Peyer's patch (tissue), 4 donors: Measurements from ENCODE around the gene FNDC5. TPM values are rescaled to one million over a fixed set of nuclear protein-coding genes. Genes with fewer than 3 reads are reported as not detected.
A peak's percentile ranks its signal among the peaks of the same experiment; 100 is the strongest.
"Not testable (repeated sequence)": the region's sequence is repeated elsewhere in the genome, so short reads cannot be mapped to it uniquely, and the experiment has no call there.

Experiments used
- DNase-seq, 3 donors: peaks; one replicate each; pipeline ENCODE4 v3.0.0-alpha.2; 2017 to 2019
- H3K27ac ChIP-seq, 4 donors: fragments of 200-600 bp; sonication (generic); one replicate each; pipeline ENCODE4 v1.5.1; 2016 to 2019
- H3K27me3 ChIP-seq, 2 donors: fragments of 200-600 bp; sonication (generic); one replicate each; pipeline ENCODE4 v1.5.1; 2019
- H3K36me3 ChIP-seq, 3 donors: fragments of 200-600 bp; sonication (generic); one replicate each; pipeline ENCODE4 v1.5.1; 2016 to 2019
- H3K4me1 ChIP-seq, 4 donors: fragments of 200-600 bp; sonication (generic); one replicate each; pipeline ENCODE4 v1.5.1; 2016 to 2019
- H3K4me3 ChIP-seq, 4 donors: fragments of 200-600 bp; sonication (generic); 1 replicate in 3 of 4; 2 replicates in 1 of 4; pipeline ENCODE4 v1.5.1; 2016 to 2019; ENCODE audit warnings: mild to moderate bottlenecking in 1 of 4
- H3K9me3 ChIP-seq, 4 donors: fragments of 200-600 bp; sonication (generic); one replicate each; pipeline ENCODE4 v1.5.1; 2016 to 2019; ENCODE audit warnings: mild to moderate bottlenecking in 1 of 4
- POLR2A ChIP-seq, 2 donors: fragments of 450-650 bp; IDR thresholded peaks; one replicate each; pipeline ENCODE4 v1.5.1; 2017; ENCODE audit warnings: antibody characterized with exemption in 2 of 2, mild to moderate bottlenecking in 2 of 2, moderate library complexity in 2 of 2
- total RNA-seq, 4 donors: library from RNA; depleted of rRNA; stranded (reverse); fragments of >200 nt; gene quantifications; one replicate each; pipeline ENCODE4 v1.1.0, GENCODE V29; 2016
- TF ChIP-seq, protein P1 (sequence below), 6 experiments: fragments of 450-650 bp in 4 of 6; fragments of 200-600 bp in 2 of 6; sonication (generic) in 1 of 6; IDR thresholded peaks; one replicate each; pipeline ENCODE4 v1.5.1; 2017 to 2019; ENCODE audit warnings: antibody characterized with exemption in 6 of 6, mild to moderate bottlenecking in 3 of 6, moderate library complexity in 1 of 6

FNDC5 gene
- total RNA-seq, 4 donors from 2014 or later, result 1.8 TPM; not detected in 3

GRCh38 chr1:32910319-32910718 is 39.6 kb upstream of the FNDC5 start:
- DNase-seq, result no peak
- Histone ChIP-seq H3K4me3 (no peak overlapping the region), H3K27ac (no peak overlapping the region), H3K4me1 (no peaks in the 10 kb centered on the region), H3K36me3 (no peaks in the 10 kb centered on the region), H3K9me3 (no peaks in the 10 kb centered on the region), H3K27me3 (no peaks in the 10 kb centered on the region)
- TF ChIP-seq POLR2A (IDR thresholded peaks at IDR 0.05), result no peak
- TF ChIP-seq, protein P1, sequence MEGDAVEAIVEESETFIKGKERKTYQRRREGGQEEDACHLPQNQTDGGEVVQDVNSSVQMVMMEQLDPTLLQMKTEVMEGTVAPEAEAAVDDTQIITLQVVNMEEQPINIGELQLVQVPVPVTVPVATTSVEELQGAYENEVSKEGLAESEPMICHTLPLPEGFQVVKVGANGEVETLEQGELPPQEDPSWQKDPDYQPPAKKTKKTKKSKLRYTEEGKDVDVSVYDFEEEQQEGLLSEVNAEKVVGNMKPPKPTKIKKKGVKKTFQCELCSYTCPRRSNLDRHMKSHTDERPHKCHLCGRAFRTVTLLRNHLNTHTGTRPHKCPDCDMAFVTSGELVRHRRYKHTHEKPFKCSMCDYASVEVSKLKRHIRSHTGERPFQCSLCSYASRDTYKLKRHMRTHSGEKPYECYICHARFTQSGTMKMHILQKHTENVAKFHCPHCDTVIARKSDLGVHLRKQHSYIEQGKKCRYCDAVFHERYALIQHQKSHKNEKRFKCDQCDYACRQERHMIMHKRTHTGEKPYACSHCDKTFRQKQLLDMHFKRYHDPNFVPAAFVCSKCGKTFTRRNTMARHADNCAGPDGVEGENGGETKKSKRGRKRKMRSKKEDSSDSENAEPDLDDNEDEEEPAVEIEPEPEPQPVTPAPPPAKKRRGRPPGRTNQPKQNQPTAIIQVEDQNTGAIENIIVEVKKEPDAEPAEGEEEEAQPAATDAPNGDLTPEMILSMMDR (IDR thresholded peaks at IDR 0.05), result no peak

GRCh38 chr1:32907435-32907834 is 36.7 kb upstream of the FNDC5 start:
- no peak for DNase-seq
- no peak for TF ChIP-seq POLR2A (IDR thresholded peaks at IDR 0.05)
- TF ChIP-seq, protein P1 (IDR thresholded peaks at IDR 0.05), result no peak
- H3K27me3 ChIP-seq, result no peaks in the 10 kb centered on the region
- no peaks in the 10 kb centered on the region for H3K4me1 ChIP-seq
- no peaks in the 10 kb centered on the region for H3K9me3 ChIP-seq
- peak overlapping the region in 1 of 4 donors; percentile 5 for H3K27ac ChIP-seq
- H3K4me3 ChIP-seq, result no peak overlapping the region
- H3K36me3 ChIP-seq, result no peaks in the 10 kb centered on the region

- DNase-seq, result no peak
- Histone ChIP-seq H3K4me1 (no peaks in the 10 kb centered on the region), H3K9me3 (no peaks in the 10 kb centered on the region), H3K4me3 (no peak overlapping the region), H3K36me3 (no peaks in the 10 kb centered on the region), H3K27me3 (no peaks in the 10 kb centered on the region), H3K27ac (no peak overlapping the region)
- no peak for TF ChIP-seq POLR2A (IDR thresholded peaks at IDR 0.05)
- TF ChIP-seq, protein P1 (IDR thresholded peaks at IDR 0.05), result no peak
Observed at GRCh38 chr1:32906654-32907053, 35.9 kb upstream of the FNDC5 start.

GRCh38 chr1:32905588-32905987 is 34.9 kb upstream of the FNDC5 start:
- not testable (repeated sequence) for H3K4me3 ChIP-seq, H3K36me3 ChIP-seq, H3K4me1 ChIP-seq, DNase-seq, H3K9me3 ChIP-seq, H3K27me3 ChIP-seq
- H3K27ac ChIP-seq, result peak overlapping the region in 3 of 4 donors; percentile 71 to 93 (median 86)

DNA sequence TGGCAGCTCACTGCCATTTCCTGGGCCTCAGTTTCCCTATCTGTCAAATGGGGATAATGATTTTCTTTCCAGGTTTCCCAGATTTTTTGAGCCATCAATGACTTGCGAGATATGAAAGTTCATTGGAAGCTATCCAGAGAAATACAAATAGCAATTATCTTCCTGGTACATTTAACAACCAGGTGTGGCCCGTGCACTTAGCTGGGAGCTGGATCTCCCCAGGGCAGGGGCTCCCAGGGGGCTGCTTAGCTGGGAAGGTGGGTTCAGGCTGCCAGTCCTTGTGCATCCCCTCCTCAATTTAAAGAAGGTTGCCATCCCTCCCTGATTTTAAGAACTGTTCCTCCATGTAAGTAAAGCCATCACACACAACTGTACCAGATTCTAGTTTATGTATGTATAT is 34.1 kb upstream of the FNDC5 start:
- Histone ChIP-seq H3K36me3 (no peaks in the 10 kb centered on the region), H3K4me3 (no peak overlapping the region), H3K27ac (peak overlapping the region in 3 of 4 donors; percentile 71 to 93 (median 86)), H3K27me3 (no peaks in the 10 kb centered on the region), H3K9me3 (no peaks in the 10 kb centered on the region), H3K4me1 (peaks cover 0 to 2% (median 0%) of the 10 kb centered on the region in 4 donors)
- TF ChIP-seq, protein P1 (IDR thresholded peaks at IDR 0.05), result no peak
- TF ChIP-seq POLR2A (IDR thresholded peaks at IDR 0.05), result peak in 1 of 2 donors; percentile 21
- DNase-seq, result peak in 1 of 3 donors; percentile 56

GRCh38 chr1:32903991-32904785 is 33.5 kb upstream of the FNDC5 start:
- H3K27me3 ChIP-seq, result no peaks in the 10 kb centered on the region
- H3K27ac ChIP-seq, result peak overlapping the region in 3 of 4 donors; percentile 71 to 93 (median 86)
- H3K4me1 ChIP-seq, result peaks cover 0 to 6% (median 0%) of the 10 kb centered on the region in 4 donors
- peak in 1 of 2 donors; percentile 63 for TF ChIP-seq POLR2A (IDR thresholded peaks at IDR 0.05)
- TF ChIP-seq, protein P1 (IDR thresholded peaks at IDR 0.05), result peak in 1 of 6 experiments; percentile 12
- H3K36me3 ChIP-seq, result no peaks in the 10 kb centered on the region
- no peaks in the 10 kb centered on the region for H3K9me3 ChIP-seq
- DNase-seq, result peak in 2 of 3 donors; percentile 82 to 89
- no peak overlapping the region for H3K4me3 ChIP-seq
